SH-SY5Y (cell line): ENCODE data around the gene ROR2.

ENCODE experiments used
- GATA2 ChIP-seq: IDR thresholded peaks from 2 replicates; pipeline ENCODE4 v1.6.1; 2011; ENCODE audit warnings: mild to moderate bottlenecking, low read depth, low read length
- GATA3 ChIP-seq: IDR thresholded peaks from 2 replicates; pipeline ENCODE4 v1.6.1; 2011; ENCODE audit warnings: low read depth, mild to moderate bottlenecking, low read length, moderate library complexity

- TF ChIP-seq GATA2 (no peak), GATA3 (no peak)
These were observed 111.9 kb downstream of the ROR2 start for GRCh38 chr9:91837981-91838731.
